Measurements from ENCODE around the gene CCDC7.
"Not testable (repeated sequence)": the region's sequence is repeated elsewhere in the genome, so short reads cannot be mapped to it uniquely, and the experiment has no call there.

CCDC7 gene

GRCh38 chr10:32459051-32459698, 13.2 kb downstream of the CCDC7 start:
- DNase-seq: no peak

GRCh38 chr10:32461203-32461602, 15.3 kb downstream of the CCDC7 start:
- DNase-seq: no peak

GRCh38 chr10:32471232-32471631, 25.3 kb downstream of the CCDC7 start:
- DNase-seq: no peak

- DNase-seq: no peak
Measured at GRCh38 chr10:32477499-32477898, 31.6 kb downstream of the CCDC7 start.

- no peak for DNase-seq
Measured at GRCh38 chr10:32481606-32482005, 35.7 kb downstream of the CCDC7 start.

GRCh38 chr10:32483019-32483502, 37.1 kb downstream of the CCDC7 start:
- not testable (repeated sequence) for DNase-seq

- not testable (repeated sequence) for DNase-seq
Measured at GRCh38 chr10:32488038-32488437, 42.1 kb downstream of the CCDC7 start.

- no peak for DNase-seq
Measured at GRCh38 chr10:32489158-32489557, 43.2 kb downstream of the CCDC7 start.

GRCh38 chr10:32489901-32490300, 44.0 kb downstream of the CCDC7 start:
- DNase-seq: no peak

- not testable (repeated sequence) for DNase-seq
Measured at GRCh38 chr10:32494562-32494961, 48.6 kb downstream of the CCDC7 start.

- not testable (repeated sequence) for DNase-seq
Measured at GRCh38 chr10:32500136-32500535, 54.2 kb downstream of the CCDC7 start.

- no peak for DNase-seq
Measured at GRCh38 chr10:32501906-32502305, 56.0 kb downstream of the CCDC7 start.

GRCh38 chr10:32505762-32506420, 60.0 kb downstream of the CCDC7 start:
- not testable (repeated sequence) for DNase-seq

GRCh38 chr10:32511599-32511998, 65.7 kb downstream of the CCDC7 start:
- no peak for DNase-seq

- DNase-seq: no peak
Measured at GRCh38 chr10:32516567-32517495, 70.9 kb downstream of the CCDC7 start.

GRCh38 chr10:32530231-32530630, 84.3 kb downstream of the CCDC7 start:
- DNase-seq: no peak

- no peak for DNase-seq
Measured at GRCh38 chr10:32538256-32538655, 92.3 kb downstream of the CCDC7 start.

GRCh38 chr10:32540691-32541470, 94.9 kb downstream of the CCDC7 start:
- no peak for DNase-seq

- no peak for DNase-seq
Measured at GRCh38 chr10:32548208-32548607, 102.3 kb downstream of the CCDC7 start.

- no peak for DNase-seq
Measured at GRCh38 chr10:32556783-32557395, 110.9 kb downstream of the CCDC7 start.

GRCh38 chr10:32562695-32563094, 116.8 kb downstream of the CCDC7 start:
- not testable (repeated sequence) for DNase-seq

- no peak for DNase-seq
Measured at GRCh38 chr10:32577448-32577847, 131.5 kb downstream of the CCDC7 start.
